ENCODE measurements around the gene SELE. TPM values are rescaled to one million over a fixed set of nuclear protein-coding genes. Genes with fewer than 3 reads are reported as not detected.

SELE gene
- total RNA-seq (1 to 10 TPM in 1 of 7 donors, under 1 TPM in 1, not detected in 5; 0.40 to 2.9 TPM), polyA plus RNA-seq (under 1 TPM; 0.04 to 0.29 (median 0.11) TPM)
- long read RNA-seq, donor 1: 0 reads
- long read RNA-seq, donor 2: 0 reads

GRCh38 chr1:169733924-169734323 is at the start of gene SELE:
TSS of gene SELE (minus strand) at chr1:169734079. CDS start at chr1:169733612, 467 bp downstream.
- 63 to 77% (median 75%) methylated on average over 7 of the region's 7 CpGs for WGBS, 5 donors
- H3K27ac ChIP-seq: no peak within 1 kb of the TSS
- H3K4me1 ChIP-seq: no peaks in the 10 kb centered on the region
- no peak within 1 kb of the TSS for H3K4me3 ChIP-seq
- intact Hi-C loops (cut with DNase I; ENCODE audit: low total_unique reads): no loop called here
- H3K27me3 ChIP-seq (replicated peaks in 1 of 7): peaks cover 0 to 15% (median 0%) of the 10 kb centered on the region in 7 donors
- TF ChIP-seq POLR2AphosphoS5 (IDR thresholded peaks at IDR 0.05) (no peak), POLR2A (IDR thresholded peaks at IDR 0.05) (no peak)
- TF ChIP-seq, protein P1, sequence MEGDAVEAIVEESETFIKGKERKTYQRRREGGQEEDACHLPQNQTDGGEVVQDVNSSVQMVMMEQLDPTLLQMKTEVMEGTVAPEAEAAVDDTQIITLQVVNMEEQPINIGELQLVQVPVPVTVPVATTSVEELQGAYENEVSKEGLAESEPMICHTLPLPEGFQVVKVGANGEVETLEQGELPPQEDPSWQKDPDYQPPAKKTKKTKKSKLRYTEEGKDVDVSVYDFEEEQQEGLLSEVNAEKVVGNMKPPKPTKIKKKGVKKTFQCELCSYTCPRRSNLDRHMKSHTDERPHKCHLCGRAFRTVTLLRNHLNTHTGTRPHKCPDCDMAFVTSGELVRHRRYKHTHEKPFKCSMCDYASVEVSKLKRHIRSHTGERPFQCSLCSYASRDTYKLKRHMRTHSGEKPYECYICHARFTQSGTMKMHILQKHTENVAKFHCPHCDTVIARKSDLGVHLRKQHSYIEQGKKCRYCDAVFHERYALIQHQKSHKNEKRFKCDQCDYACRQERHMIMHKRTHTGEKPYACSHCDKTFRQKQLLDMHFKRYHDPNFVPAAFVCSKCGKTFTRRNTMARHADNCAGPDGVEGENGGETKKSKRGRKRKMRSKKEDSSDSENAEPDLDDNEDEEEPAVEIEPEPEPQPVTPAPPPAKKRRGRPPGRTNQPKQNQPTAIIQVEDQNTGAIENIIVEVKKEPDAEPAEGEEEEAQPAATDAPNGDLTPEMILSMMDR (IDR thresholded peaks at IDR 0.05 in 8 of 11, conservative IDR thresholded peaks at IDR 0.05 in 3 of 11): no peak
- H3K9me3 ChIP-seq: no peaks in the 10 kb centered on the region
- no peak for DNase-seq
- H3K36me3 ChIP-seq: no peaks in the 10 kb centered on the region

DNA sequence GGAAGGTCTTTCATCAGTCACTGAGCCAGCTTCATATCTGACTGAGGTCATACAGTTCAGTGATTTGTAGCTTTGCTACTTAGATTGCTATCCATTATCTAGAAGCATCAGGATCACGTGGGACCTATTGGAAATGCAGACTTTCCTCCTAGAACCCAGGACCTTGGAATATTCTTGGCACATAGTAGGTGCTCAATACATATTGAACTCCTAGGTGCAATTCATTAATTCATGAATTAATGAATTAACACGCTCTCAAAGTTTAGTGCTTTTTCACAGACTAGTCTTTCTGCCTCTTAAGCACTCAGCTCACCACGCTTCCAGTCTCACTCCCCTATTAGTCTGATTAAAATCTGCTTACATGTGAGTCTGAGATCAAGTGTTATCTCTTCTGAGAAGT is 48.7 kb upstream of the SELE start:
- TF ChIP-seq POLR2A (IDR thresholded peaks at IDR 0.05) (no peak), POLR2AphosphoS5 (IDR thresholded peaks at IDR 0.05) (no peak)
- TF ChIP-seq, protein P1 (IDR thresholded peaks at IDR 0.05 in 8 of 11, conservative IDR thresholded peaks at IDR 0.05 in 3 of 11): no peak
- Histone ChIP-seq H3K27ac (no peak overlapping the region), H3K4me3 (no peak overlapping the region), H3K4me1 (no peaks in the 10 kb centered on the region), H3K27me3 (replicated peaks in 1 of 7) (peaks cover 0 to 23% (median 0%) of the 10 kb centered on the region in 7 donors), H3K9me3 (no peaks in the 10 kb centered on the region), H3K36me3 (no peaks in the 10 kb centered on the region)
- intact Hi-C loops (cut with DNase I; ENCODE audit: low total_unique reads): no loop called here
- DNase-seq: no peak
- 63 to 97% (median 71%) methylated on average over 3 of the region's 3 CpGs for WGBS, 5 donors

DNA sequence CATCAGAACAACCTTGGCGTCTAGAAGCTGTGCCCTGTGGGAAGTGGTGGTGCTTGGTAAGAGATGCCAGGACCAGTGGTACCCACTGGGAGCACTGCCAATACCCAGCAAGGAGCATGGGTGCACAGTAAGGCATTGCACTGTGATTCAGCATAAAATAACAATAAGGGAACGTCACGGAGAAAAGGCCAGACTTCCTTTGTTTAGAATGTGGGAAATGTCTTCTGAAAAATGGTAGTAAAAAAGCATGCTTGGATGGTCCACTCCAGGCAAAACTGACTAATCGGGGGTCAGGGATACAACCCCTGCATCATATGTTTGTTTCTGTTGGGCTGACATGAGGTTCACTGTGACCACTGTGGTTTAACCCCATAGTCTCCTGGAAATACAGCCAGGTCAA is 46.1 kb upstream of the SELE start:
- intact Hi-C loops (cut with DNase I; ENCODE audit: low total_unique reads): no loop called here
- H3K27ac ChIP-seq: no peak overlapping the region

DNA sequence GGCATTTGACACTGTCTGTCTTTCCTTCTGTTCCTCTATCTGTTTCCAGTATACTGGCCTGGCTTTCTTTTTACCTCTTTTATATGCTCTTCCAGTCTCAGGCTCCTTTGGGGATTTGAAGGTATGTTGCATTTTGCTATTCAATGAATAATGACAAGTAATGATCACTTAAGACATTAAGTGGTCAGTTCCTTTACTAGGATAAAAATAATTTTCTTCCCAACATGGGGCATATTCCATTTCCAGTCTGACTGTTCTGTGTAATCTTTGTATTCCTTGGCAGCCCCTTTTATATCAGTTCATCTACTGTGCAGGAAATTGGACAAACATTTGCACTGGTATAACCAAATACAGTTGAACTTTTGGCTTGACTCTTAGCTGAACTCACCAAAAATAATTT is 45.3 kb upstream of the SELE start:
- no peaks in the 10 kb centered on the region for H3K4me1 ChIP-seq
- H3K36me3 ChIP-seq: no peaks in the 10 kb centered on the region
- intact Hi-C loops (cut with DNase I; ENCODE audit: low total_unique reads): no loop called here
- no peaks in the 10 kb centered on the region for H3K9me3 ChIP-seq
- H3K4me3 ChIP-seq: no peak overlapping the region
- TF ChIP-seq POLR2A (IDR thresholded peaks at IDR 0.05): no peak
- TF ChIP-seq POLR2AphosphoS5 (IDR thresholded peaks at IDR 0.05): no peak
- TF ChIP-seq, protein P1 (IDR thresholded peaks at IDR 0.05 in 8 of 11, conservative IDR thresholded peaks at IDR 0.05 in 3 of 11): no peak
- DNase-seq: no peak
- H3K27ac ChIP-seq: no peak overlapping the region
- H3K27me3 ChIP-seq (replicated peaks in 1 of 7): peaks cover 0 to 21% (median 0%) of the 10 kb centered on the region in 7 donors

More for the DNA sequence above, 46.1 kb upstream of the SELE start:
- TF ChIP-seq, protein P1 (IDR thresholded peaks at IDR 0.05 in 8 of 11, conservative IDR thresholded peaks at IDR 0.05 in 3 of 11): no peak
- TF ChIP-seq POLR2AphosphoS5 (IDR thresholded peaks at IDR 0.05): no peak
- no peak for TF ChIP-seq POLR2A (IDR thresholded peaks at IDR 0.05)
- Histone ChIP-seq H3K27me3 (replicated peaks in 1 of 7) (peaks cover 0 to 23% (median 0%) of the 10 kb centered on the region in 7 donors), H3K9me3 (no peaks in the 10 kb centered on the region), H3K4me1 (no peaks in the 10 kb centered on the region), H3K36me3 (no peaks in the 10 kb centered on the region), H3K4me3 (no peak overlapping the region)
- no peak for DNase-seq
- WGBS, 5 donors: 28 to 33% (median 31%) methylated on average over 4 of the region's 4 CpGs

All from spleen (tissue), 13 donors.